Endothelial cell of umbilical vein (primary cell): Measurements from ENCODE around the gene RAB6B.

Experiments
- CTCF ChIP-seq, 2 donors: IDR thresholded peaks; 1 replicate in 1 of 2; 2 replicates in 1 of 2; pipeline ENCODE4 v1.5.1; 2011; ENCODE audit warnings: low read length in 2 of 2, mild to moderate bottlenecking in 2 of 2, moderate library complexity in 2 of 2, control low read depth in 1 of 2, inconsistent platforms in 1 of 2, low read depth in 1 of 2; ENCODE audit not compliant: insufficient read depth in 1 of 2; ENCODE audit errors: extremely low read depth in 1 of 2
- EZH2 ChIP-seq: IDR thresholded peaks from 2 replicates; pipeline ENCODE4 v1.6.1; 2012; ENCODE audit warnings: borderline replicate concordance, low read depth, mild to moderate bottlenecking, moderate library complexity, low read length, inconsistent platforms; ENCODE audit not compliant: severe bottlenecking
- FOS ChIP-seq: IDR thresholded peaks from 2 replicates; pipeline ENCODE4 v1.6.1; 2011; ENCODE audit warnings: mild to moderate bottlenecking, low read length, moderate library complexity, borderline replicate concordance; ENCODE audit not compliant: insufficient read depth
- MAX ChIP-seq: IDR thresholded peaks from 2 replicates; pipeline ENCODE4 v1.6.1; 2011; ENCODE audit not compliant: insufficient read depth, insufficient read length
- MYC ChIP-seq: IDR thresholded peaks from one replicate; pipeline ENCODE4 v1.6.1; 2011; ENCODE audit warnings: mild to moderate bottlenecking, low read depth, low read length
- POLR2A ChIP-seq: IDR thresholded peaks from 2 replicates; pipeline ENCODE4 v1.6.1; 2012; ENCODE audit warnings: low read depth, mild to moderate bottlenecking, control low read depth, low read length
- POLR2AphosphoS5 ChIP-seq: IDR thresholded peaks from 2 replicates; pipeline ENCODE4 v1.6.1; 2012; ENCODE audit warnings: low read depth, mild to moderate bottlenecking, control low read depth, low read length, moderate library complexity; ENCODE audit not compliant: insufficient read depth

GRCh38 chr3:133855002-133855370 lies 40.7 kb downstream of the RAB6B start:
- TF ChIP-seq CTCF (IDR thresholded peaks at IDR 0.05; ENCODE audit: extremely low read depth in 1 of 2, insufficient read depth in 1 of 2, low read depth in 1 of 2, low read length in 2 of 2) (no peak), MAX (no peak), EZH2 (no peak), POLR2A (no peak), POLR2AphosphoS5 (no peak), FOS (no peak), MYC (no peak)
